ENCODE data around the gene SGK1. TPM values are rescaled to one million over a fixed set of nuclear protein-coding genes. Genes with fewer than 3 reads are reported as not detected.
"Not testable (repeated sequence)": the region's sequence is repeated elsewhere in the genome, so short reads cannot be mapped to it uniquely, and the experiment has no call there.

SGK1 gene
- total RNA-seq, 1 donor from 2014 or later: 25.8 TPM

DNA sequence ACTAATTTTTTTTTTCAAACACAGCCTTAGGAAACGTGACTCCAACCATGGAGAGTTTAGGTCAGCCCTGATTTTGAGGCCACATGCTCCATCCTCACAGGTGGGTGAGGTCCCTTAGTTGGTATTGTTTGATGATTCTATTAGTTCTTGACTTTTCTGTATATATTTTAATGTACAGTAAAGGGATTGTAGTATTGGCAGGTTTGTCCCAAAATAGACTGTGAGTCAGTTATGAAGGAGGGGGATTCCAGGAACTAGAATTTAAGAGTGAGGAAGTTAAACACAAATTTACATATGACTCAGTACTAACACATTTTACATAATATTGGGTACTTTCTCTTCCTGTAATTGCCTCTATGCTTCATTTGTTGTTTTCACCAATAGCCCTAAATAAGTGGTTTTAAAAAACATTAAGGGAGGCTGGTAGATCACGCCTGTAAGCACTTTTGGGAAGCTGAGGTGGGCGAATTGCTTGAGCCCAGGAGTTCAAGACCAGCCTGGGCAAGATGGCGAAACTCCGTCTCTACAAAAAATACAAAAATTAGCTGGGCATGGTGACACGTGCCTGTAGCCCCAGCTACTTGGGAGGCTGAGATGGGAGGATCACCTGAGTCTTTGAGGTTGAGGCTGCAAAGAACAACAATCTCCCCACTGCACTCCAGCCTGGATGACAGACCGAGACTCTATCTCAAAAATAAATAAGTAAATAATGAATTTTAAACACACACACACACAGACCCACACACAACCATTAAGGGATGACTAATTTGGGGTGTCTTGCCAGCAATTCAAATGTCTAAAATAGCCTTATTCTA lies 81.8 kb downstream of the SGK1 start:
- no peak overlapping the region for H3K27ac ChIP-seq (replicated peaks)
- H3K9me3 ChIP-seq (replicated peaks): no peaks in the 10 kb centered on the region
- no peak overlapping the region for H3K4me3 ChIP-seq
- H3K27me3 ChIP-seq (ENCODE audit: low read depth): no peaks in the 10 kb centered on the region
- intact Hi-C loops (cut with micrococcal nuclease): no loop called here
- peaks cover 20% of the 10 kb centered on the region for H3K4me1 ChIP-seq
- DNase-seq: no peak
- no peak for TF ChIP-seq CTCF (IDR thresholded peaks at IDR 0.05; ENCODE audit: borderline replicate concordance)
- H3K36me3 ChIP-seq: no peaks in the 10 kb centered on the region

DNA sequence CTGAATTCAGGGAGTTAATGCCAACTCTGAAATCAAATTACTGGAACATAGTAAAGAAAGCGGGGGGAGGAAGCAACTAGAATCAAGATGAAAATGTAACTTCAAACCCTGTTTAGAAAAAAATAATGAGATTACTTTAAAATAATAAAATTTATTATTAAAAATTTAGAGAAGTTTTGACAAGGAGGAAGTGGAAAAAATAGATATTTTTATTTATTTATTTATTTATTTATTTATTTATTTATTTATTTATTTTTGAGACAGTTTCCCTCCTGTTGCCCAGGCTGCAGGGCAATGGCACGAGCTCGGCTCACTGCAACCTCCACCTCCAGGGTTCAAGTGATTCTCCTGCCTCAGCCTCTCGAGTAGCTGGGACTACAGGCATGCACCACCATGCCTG lies 82.6 kb downstream of the SGK1 start:
- H3K4me3 ChIP-seq; H3K9me3 ChIP-seq (replicated peaks); H3K36me3 ChIP-seq; intact Hi-C loops (cut with micrococcal nuclease); DNase-seq; H3K27ac ChIP-seq (replicated peaks); H3K27me3 ChIP-seq (ENCODE audit: low read depth): not testable (repeated sequence)
- H3K4me1 ChIP-seq: peaks cover 20% of the 10 kb centered on the region

GRCh38 chr6:134233180-134233955 lies 84.5 kb downstream of the SGK1 start:
- H3K36me3 ChIP-seq: no peaks in the 10 kb centered on the region
- no peak overlapping the region for H3K4me3 ChIP-seq
- H3K27ac ChIP-seq (replicated peaks): no peak overlapping the region
- intact Hi-C loops (cut with micrococcal nuclease): no loop called here
- H3K9me3 ChIP-seq (replicated peaks): no peaks in the 10 kb centered on the region
- DNase-seq: no peak
- no peak for TF ChIP-seq CTCF (IDR thresholded peaks at IDR 0.05; ENCODE audit: borderline replicate concordance)
- H3K4me1 ChIP-seq: peaks cover 7% of the 10 kb centered on the region
- H3K27me3 ChIP-seq (ENCODE audit: low read depth): no peaks in the 10 kb centered on the region

DNA sequence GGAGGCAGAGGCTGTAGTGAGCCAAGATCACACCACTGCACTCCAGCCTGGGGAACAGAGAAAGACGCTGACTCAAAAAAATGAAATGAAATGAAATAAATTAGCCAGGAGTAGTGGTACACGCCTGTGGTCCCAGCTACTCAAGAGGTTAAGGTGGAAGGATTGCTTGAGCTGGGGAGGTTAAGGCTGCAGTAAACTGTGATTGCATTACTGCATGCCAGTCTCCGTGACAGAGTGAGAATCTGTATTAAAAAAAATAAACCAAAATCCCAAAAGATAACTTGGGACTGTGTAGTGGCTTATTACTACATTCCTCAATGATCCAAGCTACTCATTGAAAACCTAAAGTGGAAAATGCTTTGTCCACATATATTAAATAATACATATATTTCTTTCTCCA lies 87.0 kb downstream of the SGK1 start:
- intact Hi-C loops (cut with micrococcal nuclease): no loop called here
- Histone ChIP-seq H3K27me3 (ENCODE audit: low read depth) (no peaks in the 10 kb centered on the region), H3K4me3 (no peak overlapping the region), H3K4me1 (no peaks in the 10 kb centered on the region), H3K36me3 (no peaks in the 10 kb centered on the region), H3K27ac (replicated peaks) (no peak overlapping the region), H3K9me3 (replicated peaks) (no peaks in the 10 kb centered on the region)
- no peak for DNase-seq
- TF ChIP-seq CTCF (IDR thresholded peaks at IDR 0.05; ENCODE audit: borderline replicate concordance): no peak

DNA sequence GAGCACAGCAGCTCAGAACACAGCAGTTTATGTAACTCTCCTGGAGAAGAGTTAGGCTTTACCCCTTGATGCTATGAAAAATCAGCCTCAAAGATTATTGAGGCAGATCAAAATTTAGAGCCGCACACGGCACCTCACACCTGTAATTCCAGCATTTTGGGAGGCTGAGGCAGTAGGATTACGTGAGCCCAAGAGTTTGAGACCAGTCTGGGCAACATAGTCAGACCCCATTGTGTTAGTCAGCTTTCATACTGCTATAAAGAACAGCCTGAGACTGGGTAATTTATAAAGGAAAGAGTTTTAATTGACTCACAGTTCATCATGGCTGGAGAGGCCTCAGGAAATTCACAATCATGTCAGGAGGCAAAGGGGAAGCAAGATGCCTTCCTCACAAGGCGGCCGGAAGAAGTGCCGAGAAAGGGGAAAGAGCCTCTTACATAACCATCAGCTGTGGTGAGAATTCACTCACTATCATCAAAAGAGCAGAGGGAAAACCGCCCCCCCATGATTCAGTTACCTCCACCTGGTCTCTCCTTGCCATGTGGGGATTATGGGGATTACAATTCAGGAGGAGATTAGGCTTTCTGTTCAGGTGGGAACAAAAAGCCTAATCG lies 87.7 kb downstream of the SGK1 start:
- no peak overlapping the region for H3K4me3 ChIP-seq
- no peak for TF ChIP-seq CTCF (IDR thresholded peaks at IDR 0.05; ENCODE audit: borderline replicate concordance)
- peak; percentile 20 for DNase-seq
- H3K27ac ChIP-seq (replicated peaks): no peak overlapping the region
- no peaks in the 10 kb centered on the region for H3K36me3 ChIP-seq
- no peaks in the 10 kb centered on the region for H3K4me1 ChIP-seq
- H3K9me3 ChIP-seq (replicated peaks): no peaks in the 10 kb centered on the region
- intact Hi-C loops (cut with micrococcal nuclease): no loop called here
- no peaks in the 10 kb centered on the region for H3K27me3 ChIP-seq (ENCODE audit: low read depth)

All from left ventricle myocardium inferior (tissue), 1 donor.